ACC112 (cell line): ENCODE data around the gene PRKAR1B.

ENCODE experiments used
- H2AFZ ChIP-seq: fragments of 200-600 bp; sonication (generic); one replicate; pipeline ENCODE4 v1.6.0; 2017; ENCODE audit warnings: antibody characterized with exemption, low read length; ENCODE audit not compliant: unreplicated experiment
- H3K27ac ChIP-seq: fragments of 200-600 bp; sonication (generic); 2 replicates; pipeline ENCODE4 v1.5.1; 2014; ENCODE audit warnings: low read depth, mild to moderate bottlenecking, antibody characterized with exemption, low read length, moderate library complexity
- H3K27me3 ChIP-seq: fragments of 200-600 bp; sonication (generic); 2 replicates; pipeline ENCODE4 v1.6.1; 2014; ENCODE audit warnings: mild to moderate bottlenecking, antibody characterized with exemption, low read length, moderate library complexity, mixed read lengths; ENCODE audit not compliant: insufficient read depth
- H3K36me3 ChIP-seq: fragments of 200-600 bp; sonication (generic); 2 replicates; pipeline ENCODE4 v1.6.1; 2016; ENCODE audit warnings: mild to moderate bottlenecking, antibody characterized with exemption, low read length, moderate library complexity, mixed read lengths; ENCODE audit not compliant: insufficient read depth
- H3K4me1 ChIP-seq: fragments of 200-600 bp; sonication (generic); one replicate; pipeline ENCODE4 v1.6.1; 2016; ENCODE audit warnings: low read length, mixed read lengths; ENCODE audit not compliant: insufficient read depth, unreplicated experiment, control insufficient read depth
- H3K4me3 ChIP-seq: fragments of 200-600 bp; sonication (generic); 2 replicates; pipeline ENCODE4 v1.5.1; 2014; ENCODE audit warnings: mild to moderate bottlenecking, low read depth, low read length
- H3K79me2 ChIP-seq: fragments of 200-600 bp; sonication (generic); one replicate; pipeline ENCODE4 v1.6.0; 2016; ENCODE audit warnings: low read length; ENCODE audit not compliant: control insufficient read depth, unreplicated experiment, insufficient read depth

Gene PRKAR1B

DNA sequence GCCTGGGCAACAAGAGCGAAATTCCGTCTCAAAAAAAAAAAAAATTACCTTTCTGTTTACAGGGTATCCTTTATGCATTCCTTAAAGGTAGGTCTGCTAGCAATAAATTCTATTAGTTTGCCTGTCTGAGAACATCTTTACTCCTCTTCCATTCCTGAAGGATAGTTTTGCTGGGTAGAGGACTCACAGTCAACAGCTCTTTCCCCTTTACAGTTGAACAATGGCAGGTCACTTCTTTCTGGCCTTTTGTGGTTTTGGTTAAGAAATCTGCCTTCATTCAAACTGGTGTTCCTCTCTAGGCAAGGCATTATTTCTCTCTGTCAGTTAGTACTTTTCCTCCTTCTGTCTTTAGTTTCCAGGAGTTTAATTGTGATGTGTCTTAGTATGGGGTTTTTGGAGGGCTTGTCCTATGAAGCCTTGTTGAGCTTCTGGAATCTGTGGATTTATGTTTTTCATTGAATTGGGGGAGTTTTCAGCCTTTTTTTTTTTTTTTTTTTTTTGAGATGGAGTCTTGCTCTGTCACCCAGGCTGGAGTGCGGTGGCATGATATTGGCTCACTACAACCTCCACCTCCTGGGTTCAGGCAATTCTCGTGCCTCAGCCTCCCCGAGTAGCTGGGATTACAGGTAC lies 5.3 kb downstream of the PRKAR1B start:
- Histone ChIP-seq H3K4me3 (no peak overlapping the region), H3K27me3 (no peaks in the 10 kb centered on the region), H3K27ac (no peak overlapping the region), H3K79me2 (peaks cover 12% of the 10 kb centered on the region), H3K4me1 (peaks cover 8% of the 10 kb centered on the region), H3K36me3 (peaks cover 13% of the 10 kb centered on the region; the same call in 1 of the 2 replicates), H2AFZ (no peak overlapping the region)

DNA sequence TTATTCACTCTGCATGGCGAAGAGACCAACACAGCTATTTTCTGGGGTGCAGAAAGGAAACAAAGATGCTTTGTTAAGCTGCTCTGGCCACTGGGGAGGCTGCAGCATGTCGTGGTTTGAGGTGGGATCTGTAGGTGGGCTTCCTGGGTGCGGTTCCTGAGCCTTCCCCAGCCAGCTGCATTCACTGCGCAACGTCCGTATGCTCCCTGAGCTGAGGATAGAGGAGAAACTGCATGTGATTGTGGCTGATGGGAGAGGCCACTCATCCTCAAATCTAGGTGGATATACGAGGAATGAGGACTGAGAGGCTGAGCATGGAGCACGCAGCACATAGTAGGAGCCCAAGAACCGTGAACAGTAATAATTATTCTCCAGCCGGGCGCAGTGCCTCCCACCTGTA lies 10.4 kb downstream of the PRKAR1B start:
- H2AFZ ChIP-seq: no peak overlapping the region
- no peaks in the 10 kb centered on the region for H3K27me3 ChIP-seq
- no peak overlapping the region for H3K4me3 ChIP-seq
- H3K27ac ChIP-seq: no peak overlapping the region
- no peaks in the 10 kb centered on the region for H3K36me3 ChIP-seq
- H3K4me1 ChIP-seq: no peaks in the 10 kb centered on the region
- H3K79me2 ChIP-seq: no peaks in the 10 kb centered on the region

DNA sequence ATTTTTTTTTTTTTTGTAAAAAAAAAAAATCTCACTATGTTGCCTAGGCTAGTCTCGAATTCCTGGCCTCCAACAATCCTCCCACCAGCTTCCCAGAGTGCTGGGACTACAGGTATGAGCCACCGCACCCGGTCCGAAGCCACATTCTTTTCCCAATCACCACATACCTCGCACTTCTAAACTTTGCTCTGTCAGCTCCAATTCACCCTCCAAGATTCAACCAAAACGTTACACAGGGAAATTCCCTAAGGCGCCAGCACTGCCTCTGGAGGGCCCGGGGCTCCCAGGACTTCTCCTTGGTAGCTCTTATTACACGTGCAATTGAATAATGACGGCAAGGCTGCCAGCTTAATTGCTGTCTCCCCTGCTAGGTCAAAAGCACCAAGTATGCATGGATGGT lies 10.9 kb downstream of the PRKAR1B start:
- Histone ChIP-seq H2AFZ (no peak overlapping the region), H3K36me3 (no peaks in the 10 kb centered on the region), H3K79me2 (no peaks in the 10 kb centered on the region), H3K4me3 (no peak overlapping the region), H3K27me3 (no peaks in the 10 kb centered on the region), H3K4me1 (no peaks in the 10 kb centered on the region), H3K27ac (no peak overlapping the region)

DNA sequence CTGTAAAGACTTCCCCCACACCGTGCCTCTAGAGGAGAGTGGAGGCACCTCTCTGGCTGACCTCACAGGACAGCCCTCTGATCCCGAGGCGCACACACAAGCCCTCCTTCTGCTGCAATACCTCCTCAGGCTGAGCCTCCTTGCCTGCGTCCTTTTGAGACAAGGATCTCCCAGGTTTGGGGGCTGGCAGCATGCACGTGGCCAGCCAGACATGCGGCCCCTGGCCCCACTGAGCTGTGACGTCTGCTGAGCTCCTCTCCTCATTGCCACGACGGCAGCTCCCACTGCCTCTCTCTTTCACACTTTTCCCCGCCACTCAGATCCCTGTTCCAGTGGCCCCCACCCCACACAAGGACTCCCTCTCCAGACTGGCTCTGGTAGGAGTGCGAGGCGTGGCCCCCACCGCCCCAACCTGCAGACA lies 12.8 kb downstream of the PRKAR1B start:
- Histone ChIP-seq H2AFZ (no peak overlapping the region), H3K4me1 (no peaks in the 10 kb centered on the region), H3K79me2 (no peaks in the 10 kb centered on the region), H3K27me3 (no peaks in the 10 kb centered on the region), H3K27ac (no peak overlapping the region), H3K4me3 (no peak overlapping the region), H3K36me3 (no peaks in the 10 kb centered on the region; the same call in 1 of the 2 replicates)

DNA sequence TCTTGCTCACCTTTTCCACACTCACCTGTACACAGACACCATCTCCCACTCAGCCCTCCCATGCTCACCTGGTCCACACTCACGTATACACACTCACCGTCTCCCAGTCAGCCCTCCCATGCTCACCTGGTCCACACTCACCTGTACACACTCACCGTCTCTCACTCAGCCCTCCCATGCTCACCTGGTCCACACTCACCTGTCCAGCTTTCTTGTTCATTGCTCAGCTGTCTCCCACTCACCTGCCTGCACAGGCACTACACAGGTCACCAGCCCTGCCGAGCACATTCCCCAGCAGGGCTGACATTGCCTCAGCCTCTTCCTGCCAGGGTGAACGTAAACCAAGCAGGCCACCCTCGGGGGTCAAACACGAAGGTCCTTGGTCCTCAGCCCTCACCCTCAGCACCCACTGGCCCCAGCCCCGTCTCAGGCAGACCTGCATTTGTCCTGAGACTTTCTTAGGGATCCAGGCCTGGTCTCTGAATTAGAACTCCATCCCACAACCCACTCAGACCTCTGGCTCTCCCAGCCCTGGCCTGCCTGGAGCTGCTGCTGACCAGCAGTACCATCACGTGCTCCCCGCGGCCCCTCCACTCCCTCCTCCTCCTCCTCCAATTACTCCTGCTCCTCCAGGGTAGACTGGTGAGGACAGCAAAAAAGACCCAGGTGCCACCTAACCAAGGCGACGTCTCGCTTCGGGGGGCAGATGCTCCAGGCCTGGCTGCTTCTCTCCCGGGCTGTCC lies 13.4 kb downstream of the PRKAR1B start:
- Histone ChIP-seq H3K4me3 (no peak overlapping the region), H3K27ac (no peak overlapping the region), H3K27me3 (no peaks in the 10 kb centered on the region), H2AFZ (no peak overlapping the region), H3K36me3 (no peaks in the 10 kb centered on the region; the same call in 1 of the 2 replicates), H3K4me1 (no peaks in the 10 kb centered on the region), H3K79me2 (no peaks in the 10 kb centered on the region)

DNA sequence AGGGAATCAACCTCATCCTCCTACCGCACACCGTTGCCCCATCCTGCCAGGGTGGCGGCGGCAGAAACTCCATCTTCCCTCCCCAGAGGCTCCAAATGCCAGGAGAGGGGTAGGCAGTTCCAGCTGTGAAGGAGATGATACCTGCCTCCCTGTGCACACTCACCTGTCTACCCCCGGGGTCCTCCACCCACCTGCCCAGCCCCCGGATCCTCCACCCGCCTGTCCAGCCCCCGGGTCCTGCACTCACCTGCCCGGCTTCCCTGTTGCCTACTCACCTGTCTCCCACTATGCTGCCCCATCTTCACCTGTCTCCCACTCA lies 14.0 kb downstream of the PRKAR1B start:
- Histone ChIP-seq H3K4me1 (no peaks in the 10 kb centered on the region), H3K27me3 (no peaks in the 10 kb centered on the region), H3K36me3 (no peaks in the 10 kb centered on the region; the same call in 1 of the 2 replicates), H2AFZ (no peak overlapping the region), H3K27ac (no peak overlapping the region), H3K79me2 (no peaks in the 10 kb centered on the region), H3K4me3 (no peak overlapping the region)

DNA sequence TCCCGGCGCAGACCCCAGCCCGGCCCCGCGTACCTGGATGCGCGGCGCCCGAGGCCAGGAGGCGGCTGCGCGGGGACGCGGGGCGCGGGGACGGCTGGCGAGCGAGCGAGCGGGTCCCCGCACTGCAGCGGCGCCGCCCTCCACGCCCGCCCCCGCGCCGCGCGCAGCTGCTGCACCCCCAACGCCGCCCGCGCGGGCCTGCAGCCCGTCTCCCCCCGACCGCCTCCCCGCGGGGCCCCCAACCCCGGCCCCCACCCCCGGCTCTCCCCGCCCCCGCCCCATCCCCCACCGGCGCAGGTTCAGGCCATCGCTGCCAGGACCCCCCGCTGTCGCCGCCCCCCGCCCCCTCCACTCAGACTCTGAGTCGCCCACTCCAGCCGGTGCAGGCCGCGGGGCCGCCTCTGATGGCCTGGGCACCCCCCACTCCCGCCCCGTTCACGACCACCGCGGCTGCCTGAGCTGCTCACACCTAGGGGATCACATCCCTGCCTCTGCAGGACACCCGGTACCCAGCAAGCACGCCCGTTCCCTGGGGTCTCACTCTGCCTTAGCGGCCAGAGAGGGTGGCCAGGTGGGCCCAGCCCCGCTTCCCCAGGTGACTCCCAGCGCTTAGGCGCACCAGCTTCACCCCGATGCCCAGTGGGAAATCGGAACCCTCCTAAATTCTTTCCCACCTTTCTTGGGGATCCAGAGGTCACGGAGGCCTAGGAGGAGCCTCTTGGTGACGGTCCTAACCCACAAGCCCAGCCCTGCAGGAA lies 14.5 kb downstream of the PRKAR1B start:
- Histone ChIP-seq H3K36me3 (no peaks in the 10 kb centered on the region; the same call in 1 of the 2 replicates), H2AFZ (peak overlapping the region; percentile 14), H3K79me2 (no peaks in the 10 kb centered on the region), H3K4me1 (no peaks in the 10 kb centered on the region), H3K27me3 (no peaks in the 10 kb centered on the region), H3K4me3 (peak overlapping the region; percentile 54; the same call in 1 of the 2 replicates), H3K27ac (no peak overlapping the region)

DNA sequence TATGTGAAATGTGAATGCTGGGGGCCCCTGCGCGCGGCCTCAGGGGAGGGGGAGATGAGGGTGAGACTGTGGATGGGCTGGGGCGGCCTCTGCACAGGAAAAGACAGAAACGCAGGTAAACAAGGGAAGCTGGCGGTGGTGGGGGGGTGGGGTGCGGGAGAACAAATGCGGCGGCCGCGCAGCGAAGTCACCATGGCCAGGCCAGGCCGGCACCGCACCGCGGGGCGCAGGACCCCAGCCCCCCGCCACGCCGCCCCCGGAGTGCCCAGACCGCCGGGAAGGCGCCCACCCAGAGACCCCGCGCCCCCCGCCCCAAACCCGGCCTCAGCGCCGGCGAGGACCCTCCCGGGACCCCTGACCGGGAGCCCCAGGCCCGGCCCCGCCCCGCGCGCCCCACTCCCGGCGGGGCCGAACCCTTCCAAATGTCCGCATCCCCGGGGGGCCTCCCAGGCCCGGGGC lies 15.1 kb downstream of the PRKAR1B start:
- Histone ChIP-seq H2AFZ (peak overlapping the region; percentile 14), H3K27ac (no peak overlapping the region), H3K79me2 (no peaks in the 10 kb centered on the region), H3K4me3 (peak overlapping the region; percentile 54; the same call in 1 of the 2 replicates), H3K36me3 (no peaks in the 10 kb centered on the region; the same call in 1 of the 2 replicates), H3K27me3 (no peaks in the 10 kb centered on the region), H3K4me1 (no peaks in the 10 kb centered on the region)

DNA sequence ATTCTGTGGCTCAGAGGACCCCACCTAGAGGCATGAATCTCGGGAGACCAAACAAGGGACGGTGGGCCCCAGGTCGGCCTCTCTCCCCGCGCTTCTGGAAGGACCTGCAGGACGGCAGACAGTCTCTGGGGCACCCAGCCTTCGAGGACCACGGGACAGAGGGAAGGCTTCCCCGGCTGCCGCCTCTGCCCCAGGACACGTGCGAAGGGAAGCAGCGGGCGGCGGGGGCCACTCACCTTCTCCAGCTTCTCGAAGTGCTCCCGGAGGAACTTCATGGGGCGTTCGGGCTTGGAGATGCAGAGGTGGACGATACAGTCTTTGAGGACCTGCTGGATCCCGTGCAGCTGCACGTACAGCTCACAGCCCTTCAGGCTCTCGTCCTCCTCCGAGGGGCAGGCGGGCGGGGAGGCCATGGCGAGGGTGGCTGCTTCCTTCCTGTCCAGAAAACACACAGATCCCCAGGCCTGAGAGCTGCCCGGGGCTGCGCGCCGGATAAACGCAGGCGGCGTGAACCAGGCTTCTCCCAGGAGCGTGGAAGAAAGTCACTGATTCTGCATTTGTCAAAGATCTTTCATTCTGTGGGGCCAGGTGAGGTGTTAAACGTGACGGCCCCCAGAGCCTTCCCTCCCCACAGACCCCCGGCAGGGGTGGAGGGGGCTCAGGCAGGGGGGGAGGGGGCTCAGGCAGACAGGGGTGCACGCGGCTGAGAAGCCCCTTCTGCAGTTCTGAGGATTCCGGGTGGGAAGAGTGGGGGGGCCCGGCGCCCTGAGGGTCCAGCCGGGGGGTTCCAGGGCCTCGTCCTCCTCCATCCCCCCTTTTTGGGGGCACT lies 15.8 kb downstream of the PRKAR1B start:
- Histone ChIP-seq H3K4me3 (no peak overlapping the region), H2AFZ (no peak overlapping the region), H3K36me3 (no peaks in the 10 kb centered on the region; the same call in 1 of the 2 replicates), H3K4me1 (no peaks in the 10 kb centered on the region), H3K27ac (no peak overlapping the region), H3K79me2 (no peaks in the 10 kb centered on the region), H3K27me3 (no peaks in the 10 kb centered on the region)

DNA sequence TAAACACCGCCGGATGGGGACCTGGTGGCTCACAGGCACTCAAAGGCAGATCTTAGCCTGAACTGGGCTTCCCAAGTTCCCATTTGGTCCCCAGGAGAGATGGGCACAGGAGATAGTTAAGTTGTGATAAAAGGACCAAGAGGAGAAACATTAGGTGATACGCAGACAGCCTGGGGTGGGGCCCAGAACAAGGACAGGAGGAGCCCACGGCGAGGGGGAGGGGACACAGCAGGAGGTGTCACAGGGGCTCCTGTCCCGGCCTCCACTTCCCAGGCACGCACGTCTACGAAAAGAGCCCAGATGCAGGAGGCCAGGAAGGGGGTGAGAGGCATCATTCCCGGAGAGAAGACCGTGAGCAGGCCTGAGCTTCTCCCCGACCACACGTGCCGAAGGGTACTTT lies 16.9 kb downstream of the PRKAR1B start:
- no peaks in the 10 kb centered on the region for H3K79me2 ChIP-seq
- H2AFZ ChIP-seq: no peak overlapping the region
- H3K27ac ChIP-seq: no peak overlapping the region
- H3K27me3 ChIP-seq: no peaks in the 10 kb centered on the region
- no peak overlapping the region for H3K4me3 ChIP-seq
- no peaks in the 10 kb centered on the region for H3K4me1 ChIP-seq
- H3K36me3 ChIP-seq: no peaks in the 10 kb centered on the region; the same call in 1 of the 2 replicates
